GM19463 (cell line): ENCODE measurements around the gene LZTS3.
A peak's percentile ranks its signal among the peaks of the same experiment; 100 is the strongest.
"Not testable (repeated sequence)": the region's sequence is repeated elsewhere in the genome, so short reads cannot be mapped to it uniquely, and the experiment has no call there.

Experiments used
- ATAC-seq: cut with Tn5 transposase; IDR thresholded peaks from one replicate; pipeline ENCODE4 v1.9.1; 2021; ENCODE audit warnings: mild to moderate bottlenecking, moderate library complexity; ENCODE audit not compliant: unreplicated experiment

LZTS3 gene

GRCh38 chr20:3168829-3169590, 4.3 kb downstream of the LZTS3 start:
- no peak for ATAC-seq

- no peak for ATAC-seq
Observed at GRCh38 chr20:3168079-3168828, 5.1 kb downstream of the LZTS3 start.

GRCh38 chr20:3167738-3168078, 5.6 kb downstream of the LZTS3 start:
- ATAC-seq: no peak

- no peak for ATAC-seq
Observed at GRCh38 chr20:3166913-3167342, 6.4 kb downstream of the LZTS3 start.

- ATAC-seq: no peak
Observed at GRCh38 chr20:3166338-3166912, 6.9 kb downstream of the LZTS3 start.

- ATAC-seq: no peak
Observed at GRCh38 chr20:3165473-3166337, 7.6 kb downstream of the LZTS3 start.

DNA sequence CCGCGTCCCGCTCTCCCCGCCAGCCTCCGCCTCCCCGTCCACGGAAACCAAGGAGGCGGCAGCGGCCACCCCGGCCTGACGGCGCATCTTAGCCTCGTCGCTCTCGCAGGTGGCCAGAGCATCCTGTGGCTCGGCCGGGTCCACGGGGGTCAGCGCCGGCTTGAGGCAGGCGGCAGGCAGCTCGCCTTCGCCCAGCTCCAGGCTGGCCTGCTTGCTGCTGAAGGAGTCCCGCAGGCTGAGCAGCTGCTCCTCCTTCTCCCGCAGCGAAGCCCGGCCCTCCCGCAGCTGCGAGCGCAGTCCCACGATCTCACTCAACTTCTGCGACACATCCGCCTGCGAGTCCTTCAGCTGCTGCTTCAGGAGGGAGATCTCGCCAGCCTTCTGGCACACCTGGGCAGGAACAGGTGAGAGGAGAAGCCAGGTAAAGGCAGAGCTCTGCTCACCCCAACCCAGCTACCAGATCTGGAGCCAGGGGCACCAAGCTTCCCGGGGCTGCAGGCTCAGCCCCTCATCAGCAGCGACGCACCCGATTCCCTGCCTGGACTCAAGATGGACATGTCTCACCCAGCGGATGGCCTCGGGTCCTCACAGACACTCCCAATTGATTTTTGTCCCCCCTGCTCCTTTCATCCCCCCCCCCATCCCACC, 8.5 kb downstream of the LZTS3 start:
- no peak for ATAC-seq

GRCh38 chr20:3164043-3164762, 9.1 kb downstream of the LZTS3 start:
- ATAC-seq: no peak

GRCh38 chr20:3163099-3164042, 10.0 kb downstream of the LZTS3 start:
- no peak for ATAC-seq

GRCh38 chr20:3162080-3162611, 11.2 kb downstream of the LZTS3 start:
- no peak for ATAC-seq

GRCh38 chr20:3161316-3162079, 11.9 kb downstream of the LZTS3 start:
- ATAC-seq: no peak

- ATAC-seq: no peak
Observed at GRCh38 chr20:3160418-3160817, 12.9 kb downstream of the LZTS3 start.

DNA sequence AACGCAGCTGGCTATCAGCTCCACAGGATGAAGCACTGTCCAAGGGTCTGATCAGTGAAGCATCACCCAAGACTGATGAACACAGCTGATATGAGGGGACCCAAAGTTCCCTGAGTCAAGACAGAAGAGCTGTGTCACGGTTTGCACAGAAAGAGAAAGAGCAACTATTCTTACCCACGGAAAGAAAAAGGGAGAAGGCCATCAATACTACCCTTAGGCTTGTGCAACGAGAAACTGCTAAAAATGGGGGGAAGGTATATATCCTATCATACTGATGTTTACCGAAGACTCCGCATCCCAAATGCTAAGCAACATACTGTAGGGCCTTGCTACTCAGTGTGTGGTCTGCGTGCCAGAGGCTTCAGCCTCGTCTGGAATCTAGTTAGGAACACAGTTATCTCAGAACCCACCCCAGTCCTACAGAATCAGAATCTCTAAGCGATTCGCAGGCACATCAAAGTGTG, 14.3 kb downstream of the LZTS3 start:
- no peak for ATAC-seq

GRCh38 chr20:3157817-3158216, 15.5 kb downstream of the LZTS3 start:
- ATAC-seq: no peak

GRCh38 chr20:3156811-3157619, 16.3 kb downstream of the LZTS3 start:
- peak; percentile 65 for ATAC-seq

DNA sequence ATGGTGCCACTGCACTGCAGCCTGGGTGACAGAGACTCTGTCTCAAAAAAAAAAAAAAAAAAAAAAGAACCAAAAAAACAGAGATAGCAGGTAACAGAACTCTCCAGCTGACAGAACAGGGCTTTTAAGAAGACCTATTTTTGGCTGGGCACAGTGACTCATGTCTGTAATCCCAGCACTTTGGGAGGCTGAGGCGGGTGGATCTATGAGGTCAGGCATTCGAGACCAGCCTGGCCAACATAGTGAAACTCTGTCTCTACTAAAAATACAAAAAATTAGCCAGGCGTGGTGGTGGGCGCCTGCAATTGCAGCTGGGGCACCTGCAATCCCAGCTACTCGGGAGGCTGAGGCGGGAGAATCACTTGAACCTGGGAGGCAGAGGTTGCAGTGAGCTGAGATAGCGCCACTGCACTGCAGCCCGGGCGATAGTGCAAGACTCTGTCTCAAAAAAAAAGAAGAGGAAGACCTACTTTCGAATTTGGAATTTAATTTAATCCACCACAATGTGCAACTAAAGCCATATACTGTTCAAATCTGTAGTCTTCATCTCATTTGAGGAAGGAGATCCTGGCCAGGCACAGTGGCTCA, 21.2 kb downstream of the LZTS3 start:
- ATAC-seq: not testable (repeated sequence)

DNA sequence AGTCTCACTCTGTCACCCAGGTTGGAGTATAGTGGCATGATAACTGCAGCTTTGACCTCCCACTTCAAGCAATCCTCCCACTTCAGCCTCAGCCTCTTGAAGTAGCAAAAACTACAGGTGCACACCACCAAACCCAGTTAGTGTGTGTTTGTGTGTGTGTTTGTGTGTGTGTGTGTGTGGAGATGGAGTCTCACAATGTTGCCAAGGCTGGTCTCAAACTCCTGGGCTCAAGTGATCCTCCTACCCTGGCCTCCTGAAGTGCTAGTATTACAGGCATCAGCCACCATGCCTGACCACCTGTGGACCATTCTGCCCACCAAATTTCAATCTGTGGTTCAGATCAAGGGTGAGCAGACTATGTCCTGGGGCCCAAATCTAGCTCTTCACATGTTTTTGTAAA, 22.4 kb downstream of the LZTS3 start:
- ATAC-seq: no peak
